Stimulated activated CD8-positive, alpha-beta memory T cell treated with anti-CD3 and anti-CD28 coated beads, Interleukin-15, amount 100 ng/mL, for 48 hours (primary cell): ENCODE measurements around the gene TMEM50B.
A peak's percentile ranks its signal among the peaks of the same experiment; 100 is the strongest.
"Not testable (repeated sequence)": the region's sequence is repeated elsewhere in the genome, so short reads cannot be mapped to it uniquely, and the experiment has no call there.

ENCODE experiments used
- DNase-seq, 2 donors: peaks; one replicate each; pipeline ENCODE4 v3.0.0-alpha.2; 2020; ENCODE audit warnings: low read depth in 2 of 2

Gene TMEM50B

DNA sequence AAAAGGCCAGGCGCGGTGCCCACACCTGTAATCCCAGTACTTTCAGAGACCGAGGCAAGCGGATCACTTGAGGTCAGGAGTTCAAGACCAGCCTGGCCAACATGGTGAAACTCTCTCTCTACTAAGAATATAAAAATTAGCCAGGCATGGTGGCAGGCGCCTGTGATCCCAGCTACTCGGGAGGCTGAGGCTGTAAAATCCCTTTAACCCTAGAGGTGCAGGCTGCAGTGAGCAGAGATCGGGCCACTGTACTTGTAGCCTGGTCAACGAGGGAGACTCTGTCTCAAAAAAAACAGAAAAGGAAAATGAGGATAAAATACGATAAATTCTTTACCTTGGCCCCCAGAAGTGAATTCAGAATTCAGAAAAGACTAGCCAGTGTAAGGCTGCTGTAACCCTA is 1.6 kb downstream of the TMEM50B start:
- DNase-seq, result no peak

DNA sequence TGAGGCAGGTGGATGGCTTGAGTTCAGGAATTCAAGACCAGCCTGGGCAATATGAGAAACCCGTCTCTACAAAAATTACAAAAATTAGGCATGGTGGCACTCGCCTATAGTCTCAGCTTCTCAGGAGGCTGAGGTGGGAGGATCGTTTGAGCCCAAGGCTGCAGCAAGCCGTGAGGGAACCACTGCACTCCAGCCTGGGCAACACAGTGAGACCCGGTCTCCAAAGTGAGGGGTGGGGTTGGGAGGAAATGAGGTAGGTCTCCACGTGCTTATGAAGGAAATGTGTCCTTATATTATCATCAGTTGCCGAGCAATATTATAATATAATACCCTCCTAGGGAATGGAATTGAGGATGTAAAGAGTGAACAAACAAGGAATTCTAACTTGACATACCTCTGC is 2.7 kb downstream of the TMEM50B start:
- no peak for DNase-seq

DNA sequence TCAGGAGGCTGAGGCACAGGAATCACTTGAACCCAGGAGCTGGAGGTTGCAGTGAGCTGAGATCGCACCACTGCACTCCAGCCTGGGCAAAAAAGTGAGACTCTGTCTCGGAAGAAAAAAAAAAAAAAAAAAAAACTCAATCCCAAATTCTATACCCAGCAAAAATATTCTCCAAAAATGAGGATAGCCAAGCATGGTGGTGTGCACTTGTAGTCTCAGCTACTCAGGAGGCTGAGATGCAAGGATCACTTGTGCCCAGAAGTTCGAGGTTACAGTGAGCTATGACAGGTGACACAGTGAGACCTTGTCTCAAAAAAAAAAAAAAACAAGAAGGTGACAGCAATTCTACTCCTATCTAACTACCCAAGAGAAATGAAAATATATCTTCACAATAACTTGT is 6.4 kb downstream of the TMEM50B start:
- DNase-seq, result no peak

DNA sequence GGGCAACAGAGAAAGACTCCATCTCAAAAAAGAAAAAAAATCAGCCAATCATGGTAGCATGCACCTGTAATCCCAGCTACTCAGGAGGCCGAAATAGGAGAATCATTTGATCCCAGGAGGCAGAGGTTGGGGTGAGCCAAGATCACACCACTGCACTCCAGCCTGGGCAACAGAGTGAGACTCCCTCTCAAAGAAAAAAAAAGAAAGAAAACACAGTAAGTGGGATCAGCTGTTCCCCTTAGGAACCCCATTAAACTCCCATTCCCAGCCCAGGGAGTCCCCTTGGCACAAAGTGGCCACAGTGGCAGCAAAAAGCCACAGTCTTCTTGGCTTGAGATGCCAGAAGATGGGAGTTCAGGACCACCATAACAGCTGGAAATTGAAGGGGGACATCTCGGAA is 9.1 kb downstream of the TMEM50B start:
- DNase-seq, result no peak

DNA sequence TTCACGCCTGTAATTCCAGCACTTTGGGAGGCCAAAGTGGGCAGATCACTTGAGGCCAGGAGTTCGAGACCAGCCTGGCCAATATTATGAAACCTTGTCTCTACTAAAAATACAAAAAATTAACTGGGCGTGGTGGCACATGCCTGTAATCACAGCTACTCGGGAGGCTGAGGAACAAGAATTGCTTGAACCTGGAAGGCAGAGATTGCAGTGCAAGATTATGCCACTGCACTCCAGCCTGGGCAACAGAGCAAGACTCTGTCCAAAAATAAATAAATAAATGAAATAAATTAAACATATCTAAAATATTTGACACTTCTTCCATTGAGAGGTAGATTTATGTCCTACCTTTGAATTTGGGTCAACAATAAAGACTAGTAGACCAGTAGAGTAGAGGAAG is 10.6 kb downstream of the TMEM50B start:
- not testable (repeated sequence) for DNase-seq

DNA sequence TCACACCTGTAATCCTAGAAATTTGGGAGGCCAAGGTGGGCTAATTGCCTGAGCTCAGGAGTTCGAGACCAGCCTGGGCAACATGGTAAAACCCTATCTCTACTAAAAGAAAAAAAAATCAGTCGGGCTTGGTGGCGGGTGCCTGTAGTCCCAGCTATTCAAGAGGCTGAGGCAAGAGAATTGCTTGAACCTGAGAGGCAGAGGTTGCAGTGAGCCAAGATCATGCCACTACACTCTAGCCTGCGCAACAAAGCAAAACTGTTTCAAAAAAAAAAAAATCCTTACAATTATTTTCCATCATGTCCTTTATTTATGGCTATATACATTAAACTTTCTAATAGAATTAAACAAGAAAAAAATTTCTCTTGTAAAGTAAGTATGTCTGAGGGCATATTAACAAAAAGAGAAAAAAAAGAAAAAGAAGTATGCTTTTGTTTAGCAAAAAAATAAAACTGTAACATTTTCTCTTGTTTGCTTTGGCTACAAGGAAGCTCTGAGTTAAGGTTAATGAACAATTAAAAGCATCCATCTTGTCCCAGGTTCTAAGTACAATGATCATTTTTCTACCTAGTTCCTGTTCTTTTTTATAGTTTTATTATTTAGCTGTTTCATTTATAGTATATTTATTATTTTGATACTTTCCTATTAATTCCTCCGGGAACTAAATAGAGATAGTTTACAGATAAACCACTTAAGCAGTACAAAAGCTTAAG is 18.1 kb downstream of the TMEM50B start:
- no peak for DNase-seq

DNA sequence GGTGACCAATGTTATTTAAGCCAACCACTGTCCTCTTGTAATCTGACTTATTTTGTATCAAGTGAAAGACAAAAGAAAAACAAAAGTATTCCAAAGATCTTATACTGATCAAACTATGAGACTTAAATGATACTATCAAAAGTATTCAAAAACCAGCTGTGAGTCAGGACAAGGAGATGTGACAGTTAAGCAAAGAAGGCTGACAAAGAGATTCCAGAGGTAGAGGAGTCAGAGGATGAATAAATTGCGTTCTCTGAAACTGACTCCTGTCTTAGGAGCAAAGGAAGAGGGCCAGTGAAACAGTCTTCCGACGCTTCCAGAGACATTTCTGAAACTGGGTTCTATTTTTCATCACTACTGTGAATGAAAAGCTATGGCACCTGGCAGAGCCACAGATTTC is 20.9 kb downstream of the TMEM50B start:
- no peak for DNase-seq

DNA sequence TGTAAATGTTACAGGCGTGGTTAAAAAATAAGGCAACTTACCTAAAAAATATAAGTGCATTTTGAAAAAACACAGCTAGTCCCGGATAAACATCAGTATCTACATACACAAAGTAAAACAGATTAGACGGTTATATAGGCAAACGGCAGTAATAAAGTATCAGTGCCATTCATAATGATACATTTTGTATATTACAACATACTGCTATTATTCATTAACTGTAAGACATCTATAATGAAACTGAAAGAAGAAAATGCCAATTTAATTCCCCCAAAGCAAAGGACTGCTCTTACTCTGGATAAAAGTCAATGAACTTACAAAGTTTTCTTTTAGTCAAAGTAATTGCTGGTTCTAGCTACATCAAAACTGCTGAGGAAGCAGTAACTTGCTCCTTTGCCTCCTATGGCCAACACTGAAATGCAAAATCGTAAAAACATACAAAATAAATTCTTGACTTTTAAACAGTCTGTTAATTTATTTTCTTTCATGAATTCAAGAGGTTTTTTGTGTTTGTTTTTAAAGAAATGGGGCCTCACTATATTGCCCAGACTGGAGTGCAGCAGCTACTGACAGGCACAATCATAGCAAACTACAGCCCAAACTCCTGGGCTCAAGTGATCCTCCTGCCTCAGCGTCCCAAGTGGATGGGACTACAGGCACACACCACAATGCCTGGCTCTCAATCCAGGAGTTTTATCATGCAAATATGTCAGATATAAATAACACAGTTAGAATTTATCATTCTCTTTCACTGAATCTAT is 23.9 kb downstream of the TMEM50B start:
- no peak for DNase-seq

DNA sequence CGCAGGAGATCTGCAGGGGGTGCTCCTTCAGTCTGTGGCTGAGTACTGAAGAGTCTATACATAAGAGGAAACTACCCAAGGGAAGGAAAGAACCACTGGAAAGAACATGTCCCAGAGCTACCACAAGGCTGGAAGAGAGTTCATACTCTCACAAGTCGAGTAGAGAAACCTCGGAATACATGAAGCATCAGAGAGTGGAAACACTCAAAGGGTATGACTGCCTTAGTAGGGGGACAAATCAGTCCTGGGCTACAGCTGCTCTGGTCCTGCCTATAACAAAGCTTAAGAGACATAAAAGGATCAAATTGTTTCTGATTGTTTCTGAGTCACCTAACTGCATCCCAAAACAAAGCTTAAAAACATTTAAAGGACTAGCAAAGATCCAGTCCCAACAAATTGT is 27.4 kb downstream of the TMEM50B start:
- DNase-seq, result no peak

DNA sequence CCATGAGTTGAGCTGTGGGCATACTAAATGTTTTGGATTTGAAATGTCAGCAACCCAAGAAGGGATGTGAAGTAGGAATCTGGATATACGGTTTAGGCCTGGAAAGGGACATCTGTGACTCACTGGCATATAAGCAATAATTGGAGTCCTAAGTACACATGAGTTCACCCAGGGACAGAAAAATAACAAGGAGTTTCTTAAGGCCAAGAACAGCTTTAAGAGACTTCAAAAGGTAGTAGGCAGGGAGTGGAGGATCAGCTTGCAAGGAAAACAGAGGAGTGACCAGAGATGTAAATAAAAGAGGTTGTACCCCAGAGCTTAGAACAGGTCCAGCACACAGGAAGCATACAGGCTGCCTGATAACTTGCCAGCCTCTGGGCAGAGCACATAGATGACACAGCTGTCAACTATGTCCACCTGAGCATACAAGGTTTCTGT is 28.1 kb downstream of the TMEM50B start:
- no peak for DNase-seq

DNA sequence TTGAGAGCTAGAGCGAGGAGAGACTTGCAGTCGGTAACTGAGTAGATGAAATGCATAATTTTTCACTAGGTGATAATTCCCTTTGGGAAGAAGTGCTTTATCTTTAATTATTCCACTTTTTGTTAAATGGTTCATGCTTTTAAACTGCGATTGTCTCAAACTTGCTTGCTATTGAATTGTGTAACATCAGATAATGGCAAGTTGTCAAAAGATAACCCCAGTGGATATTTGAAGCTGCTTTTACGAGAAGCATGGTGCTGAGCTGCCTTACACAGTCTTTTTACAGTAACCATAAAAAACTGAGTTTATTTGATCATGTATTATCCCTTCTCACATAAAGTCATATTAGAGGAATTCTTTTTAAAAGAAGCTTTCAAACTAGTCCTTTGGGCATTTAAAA is 30.2 kb downstream of the TMEM50B start:
- no peak for DNase-seq

DNA sequence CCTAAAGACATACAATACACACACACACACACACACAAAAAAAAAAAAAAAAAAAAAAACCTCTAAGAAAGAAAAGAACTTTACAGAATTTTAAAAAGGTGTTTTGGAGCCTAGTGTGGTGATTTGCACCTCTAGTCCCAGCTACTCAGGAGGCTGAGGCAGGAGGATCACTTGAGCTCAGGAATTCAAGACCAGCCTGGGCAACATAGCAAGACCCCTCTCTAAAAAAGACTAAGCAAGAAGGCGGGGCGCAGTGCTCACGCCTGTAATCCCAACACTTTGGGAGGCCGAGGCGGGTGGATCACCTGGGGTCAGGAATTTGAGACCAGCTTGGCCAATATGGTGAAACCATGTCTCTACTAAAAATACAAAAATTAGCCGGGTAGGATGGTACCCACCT is 33.2 kb downstream of the TMEM50B start:
- DNase-seq, result not testable (repeated sequence)

DNA sequence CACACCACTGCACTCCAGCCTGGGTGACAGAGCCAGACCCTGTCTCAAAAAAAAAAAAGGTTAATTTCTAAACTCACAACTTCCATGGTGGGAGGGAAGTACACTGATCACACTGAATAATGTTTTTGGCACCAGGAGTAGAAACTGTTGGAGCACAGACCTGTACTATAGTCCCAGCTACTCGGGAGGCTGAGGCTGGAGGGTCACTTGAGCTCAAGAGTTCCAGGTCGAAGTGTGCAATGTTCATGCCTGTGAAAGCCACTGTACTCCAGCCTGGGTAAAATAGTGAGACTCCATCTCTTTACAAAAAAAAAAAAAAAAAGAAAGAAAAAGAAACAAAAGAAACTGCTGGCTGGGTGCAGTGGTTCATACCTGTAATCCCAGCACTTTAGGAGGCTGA is 35.3 kb downstream of the TMEM50B start:
- DNase-seq, result no peak

DNA sequence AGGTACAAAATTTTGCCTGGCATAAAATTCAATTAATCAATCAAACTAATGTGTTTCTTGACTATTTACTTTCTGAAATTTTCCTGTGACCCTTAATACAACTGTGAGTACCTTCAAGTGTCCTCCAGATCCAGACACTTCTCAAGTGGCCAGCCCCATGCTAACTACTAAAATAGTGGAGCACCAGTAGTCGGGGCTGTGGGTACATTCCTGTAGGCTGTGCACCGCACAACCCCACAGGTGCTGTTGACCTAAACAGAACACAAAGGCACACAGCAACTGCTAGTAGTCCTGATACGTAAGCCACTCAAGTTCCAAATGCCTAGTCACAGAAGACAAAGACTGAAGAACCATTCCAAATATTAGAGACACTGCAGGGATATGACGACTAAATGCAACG is 36.6 kb downstream of the TMEM50B start:
- DNase-seq, result no peak

DNA sequence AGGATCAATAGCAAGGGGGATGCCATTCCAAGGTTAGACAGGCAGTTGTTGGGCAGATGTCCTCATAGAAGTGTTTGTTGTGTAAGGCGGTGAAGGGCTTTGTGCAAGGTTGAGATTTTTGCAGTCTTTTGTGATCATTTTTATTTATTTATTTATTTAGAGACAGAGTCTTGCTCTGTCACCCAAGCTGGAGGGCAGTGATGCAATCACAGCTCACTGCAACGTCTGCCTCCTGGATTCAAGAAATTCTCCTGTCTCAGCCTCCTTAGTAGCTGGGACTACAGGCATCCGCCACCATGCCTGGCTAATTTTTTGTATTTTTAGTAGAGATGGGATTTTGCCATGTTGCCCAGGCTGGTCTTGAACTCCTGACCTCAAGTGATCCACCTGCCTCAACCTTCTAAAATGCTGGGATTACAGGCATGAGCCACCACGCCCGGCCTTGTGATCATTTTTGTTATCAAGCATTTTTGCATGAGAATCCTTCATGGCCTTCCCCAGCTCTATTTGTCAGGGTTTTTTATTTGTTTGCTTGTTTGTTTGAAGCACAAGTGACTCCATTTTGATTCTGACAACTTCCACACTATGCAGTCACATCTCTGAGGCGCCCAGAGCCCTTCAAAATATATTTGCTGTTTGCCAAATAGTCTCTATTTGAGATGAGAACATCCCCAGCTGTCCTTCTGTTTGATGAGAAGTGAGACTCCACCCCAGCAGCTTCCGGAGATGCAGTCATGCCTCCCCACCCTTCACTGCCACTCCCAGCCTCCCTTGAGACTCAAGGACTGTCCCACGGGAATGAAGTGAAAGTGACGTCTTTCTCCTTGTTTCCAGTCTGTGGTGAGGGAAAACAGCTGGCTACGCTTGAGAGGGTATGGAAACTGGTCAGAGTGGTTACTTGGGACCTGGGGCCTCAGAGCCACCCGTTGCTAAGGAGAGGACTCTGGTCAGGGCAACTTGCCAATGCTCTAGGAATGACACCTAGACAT is 38.0 kb downstream of the TMEM50B start:
- DNase-seq, result no peak

DNA sequence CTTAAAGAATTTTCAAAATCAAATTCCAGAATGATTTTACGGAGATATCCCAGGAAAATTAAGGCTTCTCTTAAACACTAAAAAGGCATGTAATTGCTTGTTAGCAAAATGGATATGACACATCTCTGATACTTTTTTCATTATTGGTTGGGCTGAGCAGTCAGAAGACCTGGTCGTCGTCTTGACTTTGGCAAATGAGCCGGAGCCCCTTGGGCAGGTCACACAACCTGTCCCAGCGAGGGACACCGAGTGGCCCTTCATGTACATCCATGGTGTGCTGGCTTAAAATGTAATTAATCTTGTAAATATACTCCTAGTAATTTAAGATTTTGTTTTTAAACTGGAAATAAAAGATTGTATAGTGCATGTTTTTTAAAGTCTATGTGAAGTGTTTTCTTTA is 42.6 kb downstream of the TMEM50B start:
- no peak for DNase-seq

DNA sequence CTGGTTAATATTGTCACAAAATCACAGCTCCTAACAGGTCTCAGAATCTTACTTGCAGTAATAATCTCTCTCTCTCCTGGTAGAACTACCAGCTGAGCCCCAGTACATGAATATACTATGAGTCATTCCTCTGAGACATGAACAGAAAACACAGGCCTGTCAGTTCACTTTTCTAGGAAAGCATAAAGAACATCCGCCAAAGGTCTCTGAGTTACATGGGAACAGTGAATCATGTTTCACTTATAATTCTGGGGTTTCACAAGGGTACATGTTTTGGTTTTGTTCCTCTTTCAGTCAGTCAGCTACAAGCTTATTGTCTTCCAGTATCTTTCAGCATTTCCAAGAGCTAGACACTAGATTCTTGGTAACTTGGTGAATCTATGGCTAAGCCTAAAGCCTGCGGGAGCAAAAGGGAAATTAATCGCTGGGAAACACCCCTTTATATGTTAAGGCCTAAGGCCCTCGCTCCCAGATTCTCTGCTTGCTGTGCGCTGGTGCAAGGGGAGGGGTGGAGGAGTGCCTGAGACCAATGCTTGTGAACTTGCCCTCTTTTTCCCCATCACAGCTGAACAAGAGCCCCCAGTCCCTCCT is 44.9 kb downstream of the TMEM50B start:
- peak; percentile 14 to 21 for DNase-seq

DNA sequence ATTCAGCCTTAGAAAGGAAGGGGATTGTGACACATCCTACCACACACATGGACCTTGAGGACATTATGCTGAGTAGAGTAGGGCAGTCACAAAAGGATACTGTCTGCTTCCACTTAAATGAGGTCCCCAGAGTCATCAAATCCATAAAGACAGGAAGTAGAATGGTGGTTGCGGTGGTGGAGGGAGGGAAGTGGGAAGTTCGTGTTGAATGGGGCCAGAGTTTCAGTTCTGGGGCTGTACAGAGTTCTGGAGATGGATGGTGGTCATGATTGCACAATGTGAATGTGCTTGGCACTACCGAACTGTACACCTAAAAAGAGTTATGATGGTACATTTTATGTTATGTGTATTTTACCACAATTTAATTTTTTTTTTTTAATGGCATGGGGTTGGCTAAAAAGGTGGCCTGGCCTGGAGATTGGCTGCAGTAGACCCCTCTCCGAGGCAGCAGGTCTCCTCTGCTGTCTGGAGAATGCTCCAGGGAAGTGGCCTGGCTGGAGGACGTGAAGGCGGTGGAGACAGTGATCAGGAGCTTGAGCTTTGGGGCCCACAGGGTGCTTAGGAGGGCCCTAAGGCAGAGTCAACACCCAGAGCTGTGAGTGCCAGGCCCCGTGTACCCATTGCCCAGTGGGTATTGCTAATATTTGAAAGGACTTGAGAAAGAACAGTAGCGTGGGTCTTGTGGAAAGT is 46.2 kb downstream of the TMEM50B start:
- no peak for DNase-seq

DNA sequence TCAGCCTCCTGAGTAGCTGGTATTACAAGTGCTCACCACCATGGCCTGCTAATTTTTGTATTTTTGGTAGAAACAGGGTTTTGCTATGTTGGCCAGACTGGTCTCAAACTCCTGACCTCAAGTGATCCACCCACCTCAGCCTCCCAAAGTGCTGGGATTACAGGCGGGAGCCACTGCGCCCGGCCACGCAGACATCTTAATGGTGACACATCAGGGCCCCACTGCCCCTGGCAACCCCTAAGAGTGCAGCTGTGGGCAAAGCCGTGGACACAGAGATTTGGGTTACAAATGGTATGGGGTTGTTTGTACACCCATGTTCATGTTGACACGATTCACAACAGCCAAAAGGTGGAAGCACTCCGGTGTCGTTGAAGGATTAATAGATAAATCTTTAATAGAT is 46.8 kb downstream of the TMEM50B start:
- DNase-seq, result no peak

DNA sequence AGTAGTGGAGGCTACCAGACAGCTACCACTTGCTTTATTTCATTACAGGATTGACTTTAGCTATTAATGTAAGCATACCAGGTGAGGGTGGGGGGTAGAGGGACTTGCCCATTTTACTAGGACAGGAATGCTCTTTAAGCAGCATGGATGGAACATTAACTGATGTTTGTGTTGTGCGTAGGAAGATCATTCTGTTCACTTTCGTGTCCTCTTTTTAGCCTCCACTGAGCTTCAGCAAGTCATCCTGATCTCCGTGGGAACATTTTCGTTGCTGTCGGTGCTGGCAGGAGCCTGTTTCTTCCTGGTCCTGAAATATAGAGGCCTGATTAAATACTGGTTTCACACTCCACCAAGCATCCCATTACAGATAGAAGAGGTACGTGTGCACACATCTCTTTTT is 47.3 kb downstream of the TMEM50B start:
- DNase-seq, result no peak

DNA sequence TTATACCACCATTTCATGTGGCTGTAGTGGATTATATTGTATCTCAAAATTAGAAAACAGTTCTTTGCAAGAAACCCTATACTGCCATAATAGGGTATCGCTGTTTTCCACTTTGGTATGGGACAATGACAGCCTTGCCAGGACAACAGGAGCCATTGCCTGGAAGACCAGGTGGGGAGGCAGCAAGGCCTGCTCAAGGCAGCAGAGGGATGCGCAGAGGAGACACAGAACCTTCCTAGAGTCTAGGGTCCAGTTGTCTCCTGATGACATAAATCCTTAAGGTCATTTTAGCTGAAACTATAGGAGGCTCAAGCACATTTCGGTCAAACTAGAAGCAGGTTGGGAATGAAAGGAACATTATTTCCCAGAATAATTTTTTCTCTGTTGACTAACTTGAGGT is 48.9 kb downstream of the TMEM50B start:
- no peak for DNase-seq
